Panc1 (cell line): ENCODE data around the gene KCTD14. TPM values are rescaled to one million over a fixed set of nuclear protein-coding genes. Genes with fewer than 3 reads are reported as not detected.
"Not testable (repeated sequence)": the region's sequence is repeated elsewhere in the genome, so short reads cannot be mapped to it uniquely, and the experiment has no call there.

Experiments
- ATAC-seq: fragments of 200-7000 bp; cut with Tn5 transposase; 2 replicates; pipeline ENCODE4 v1.9.1; 2020; ENCODE audit warnings: mild to moderate bottlenecking, moderate library complexity
- BruUV-seq: library from RNA; stranded (reverse); fragments of 400-500 nt; replicated peaks from 2 replicates; lab custom pipeline; 2021; lab: Mats Ljungman, UMichigan
- CTCF ChIA-PET: fragments of 300-600 bp; sonication (Branson Sonifier 250); formaldehyde crosslinking; loops from one replicate; lab custom pipeline; 2022; ENCODE audit warnings: antibody characterized with exemption; lab: Charles Lee
- POLR2A ChIA-PET: fragments of 300-600 bp; sonication (Branson Sonifier 250); formaldehyde crosslinking; loops from one replicate; lab custom pipeline; 2022; ENCODE audit warnings: antibody characterized with exemption; lab: Charles Lee
- DNase-seq: peaks from one replicate; pipeline ENCODE4 v3.0.0-alpha.2; 2010; ENCODE audit warnings: low read depth, low spot score
- H3K27ac ChIP-seq: 2 replicates; pipeline ENCODE4 v1.5.1; 2011; ENCODE audit warnings: mild to moderate bottlenecking, low read length, inconsistent platforms
- H3K27me3 ChIP-seq: fragments of 200-500 bp; sonication (Bioruptor generic); 2 replicates; pipeline ENCODE4 v1.6.0; 2014; ENCODE audit warnings: low read length, inconsistent platforms; ENCODE audit not compliant: control insufficient read depth, insufficient read depth
- H3K36me3 ChIP-seq: fragments of 200-500 bp; sonication (Bioruptor generic); 2 replicates; pipeline ENCODE4 v1.5.1; 2014; ENCODE audit warnings: inconsistent platforms, mild to moderate bottlenecking, low read length, moderate library complexity; ENCODE audit not compliant: control insufficient read depth, insufficient read depth
- H3K4me1 ChIP-seq: 2 replicates; pipeline ENCODE4 v1.5.1; 2011; ENCODE audit warnings: inconsistent platforms, mild to moderate bottlenecking, low read length, moderate library complexity; ENCODE audit not compliant: control insufficient read depth, insufficient read depth
- H3K4me3 ChIP-seq, 2 experiments: 2 replicates each; pipeline ENCODE4 v1.5.1; 2011 to 2012; ENCODE audit warnings: low read depth in 2 of 2, low read length in 2 of 2, mild to moderate bottlenecking in 2 of 2, inconsistent platforms in 1 of 2, moderate library complexity in 1 of 2
- H3K9me3 ChIP-seq: fragments of 200-500 bp; sonication (Bioruptor generic); 2 replicates; pipeline ENCODE4 v1.5.1; 2014; ENCODE audit warnings: low read depth, mild to moderate bottlenecking, inconsistent platforms, low read length, moderate library complexity; ENCODE audit not compliant: control insufficient read depth, insufficient read depth
- POLR2AphosphoS5 ChIP-seq: IDR thresholded peaks from 2 replicates; pipeline ENCODE4 v1.6.1; 2012; ENCODE audit warnings: mild to moderate bottlenecking, low read depth, low read length, moderate library complexity
- SIN3A ChIP-seq: IDR thresholded peaks from 2 replicates; pipeline ENCODE4 v1.6.1; 2012; ENCODE audit warnings: low read depth, mild to moderate bottlenecking, low read length, moderate library complexity, borderline replicate concordance; ENCODE audit not compliant: insufficient read depth
- TCF7L2 ChIP-seq: IDR thresholded peaks from 2 replicates; pipeline ENCODE4 v1.6.1; 2011; ENCODE audit warnings: mild to moderate bottlenecking, low read depth, low read length, inconsistent platforms
- in situ Hi-C: cut with HindIII; loops from 2 replicates; pipeline ENCODE4 v1.10.0; 2016; ENCODE audit warnings: low sequenced_read_pairs, low pct_unique_long_range_greater_than_20kb
- intact Hi-C: fragments of 100-400 bp; cut with micrococcal nuclease; formaldehyde crosslinking; loops from one replicate; pipeline ENCODE4 v1.10.0; 2022; ENCODE audit not compliant: unreplicated experiment
- total RNA-seq: library from RNA; stranded (reverse); gene quantifications from one replicate; pipeline ENCODE4 v1.2.1, GENCODE V29; 2021; ENCODE audit not compliant: unreplicated experiment
- TF ChIP-seq, protein P1 (sequence below), 2 experiments: IDR thresholded peaks; 2 replicates each; pipeline ENCODE4 v1.6.1; 2011 to 2012; ENCODE audit warnings: low read depth in 2 of 2, control low read depth in 1 of 2, low read length in 1 of 2, mild to moderate bottlenecking in 1 of 2, moderate library complexity in 1 of 2; ENCODE audit not compliant: insufficient read depth in 1 of 2
- TF ChIP-seq, protein P2 (sequence below): fragments of 450-650 bp; IDR thresholded peaks from 2 replicates; pipeline ENCODE4 v1.5.1; 2017; ENCODE audit warnings: mild to moderate bottlenecking

KCTD14 gene
- total RNA-seq, 1 experiment from 2014 or later = 19.3 TPM

DNA sequence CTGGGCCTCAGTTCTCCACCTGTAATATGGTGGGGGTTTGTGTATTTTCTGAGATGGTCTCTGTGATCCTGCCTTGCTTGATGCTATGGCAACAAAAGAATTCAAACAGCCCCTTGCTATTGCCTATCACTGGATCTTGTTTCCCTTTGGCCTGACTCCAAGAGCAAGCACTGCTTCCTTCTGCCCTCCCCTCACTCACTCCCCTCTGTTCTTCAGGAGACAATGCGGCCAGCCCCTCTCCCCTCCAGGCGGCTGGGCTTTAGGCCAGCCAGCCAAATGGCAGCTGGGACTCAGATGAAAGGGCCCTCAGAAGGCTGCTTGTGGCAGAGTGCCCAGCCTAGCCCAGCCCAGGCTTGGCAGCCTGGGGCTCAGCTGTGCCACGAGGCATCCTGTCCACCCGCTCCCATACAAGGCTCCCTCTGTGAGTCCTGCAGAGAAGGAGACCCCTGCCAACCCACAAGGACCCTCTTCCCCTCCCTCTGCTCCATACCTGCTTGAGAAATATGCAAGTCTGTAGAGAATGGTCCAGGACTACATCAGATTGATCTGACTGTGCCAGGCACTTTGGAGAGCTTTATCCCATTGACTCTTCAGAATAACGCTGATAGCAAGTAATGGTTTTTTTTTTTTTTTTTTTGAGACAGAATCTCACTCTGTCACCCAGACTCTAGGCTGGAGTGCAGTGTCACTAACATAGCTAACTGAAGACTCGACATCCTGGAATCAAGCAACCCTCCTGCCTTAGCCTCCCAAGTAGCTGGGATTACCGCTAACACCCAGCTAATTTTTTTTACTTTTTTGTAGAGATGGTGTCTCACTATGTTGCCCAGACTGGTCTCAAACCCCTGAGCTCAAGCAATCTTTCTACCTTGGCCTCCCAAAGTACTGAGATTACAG, 7.6 kb upstream of the KCTD14 start:
- no peak for TF ChIP-seq SIN3A
- peak; percentile 96 for TF ChIP-seq TCF7L2
- TF ChIP-seq, protein P1, sequence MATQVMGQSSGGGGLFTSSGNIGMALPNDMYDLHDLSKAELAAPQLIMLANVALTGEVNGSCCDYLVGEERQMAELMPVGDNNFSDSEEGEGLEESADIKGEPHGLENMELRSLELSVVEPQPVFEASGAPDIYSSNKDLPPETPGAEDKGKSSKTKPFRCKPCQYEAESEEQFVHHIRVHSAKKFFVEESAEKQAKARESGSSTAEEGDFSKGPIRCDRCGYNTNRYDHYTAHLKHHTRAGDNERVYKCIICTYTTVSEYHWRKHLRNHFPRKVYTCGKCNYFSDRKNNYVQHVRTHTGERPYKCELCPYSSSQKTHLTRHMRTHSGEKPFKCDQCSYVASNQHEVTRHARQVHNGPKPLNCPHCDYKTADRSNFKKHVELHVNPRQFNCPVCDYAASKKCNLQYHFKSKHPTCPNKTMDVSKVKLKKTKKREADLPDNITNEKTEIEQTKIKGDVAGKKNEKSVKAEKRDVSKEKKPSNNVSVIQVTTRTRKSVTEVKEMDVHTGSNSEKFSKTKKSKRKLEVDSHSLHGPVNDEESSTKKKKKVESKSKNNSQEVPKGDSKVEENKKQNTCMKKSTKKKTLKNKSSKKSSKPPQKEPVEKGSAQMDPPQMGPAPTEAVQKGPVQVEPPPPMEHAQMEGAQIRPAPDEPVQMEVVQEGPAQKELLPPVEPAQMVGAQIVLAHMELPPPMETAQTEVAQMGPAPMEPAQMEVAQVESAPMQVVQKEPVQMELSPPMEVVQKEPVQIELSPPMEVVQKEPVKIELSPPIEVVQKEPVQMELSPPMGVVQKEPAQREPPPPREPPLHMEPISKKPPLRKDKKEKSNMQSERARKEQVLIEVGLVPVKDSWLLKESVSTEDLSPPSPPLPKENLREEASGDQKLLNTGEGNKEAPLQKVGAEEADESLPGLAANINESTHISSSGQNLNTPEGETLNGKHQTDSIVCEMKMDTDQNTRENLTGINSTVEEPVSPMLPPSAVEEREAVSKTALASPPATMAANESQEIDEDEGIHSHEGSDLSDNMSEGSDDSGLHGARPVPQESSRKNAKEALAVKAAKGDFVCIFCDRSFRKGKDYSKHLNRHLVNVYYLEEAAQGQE (IDR thresholded peaks at IDR 0.05; ENCODE audit: insufficient read depth in 1 of 2, low read depth in 2 of 2, low read length in 1 of 2) = no peak
- H3K36me3 ChIP-seq = no peaks in the 10 kb centered on the region
- in situ Hi-C loops = no loop called here
- H3K4me3 ChIP-seq = no peak overlapping the region
- peak; percentile 69 for ATAC-seq
- no TSS peak for BruUV-seq
- intact Hi-C loops = no loop called here
- H3K27ac ChIP-seq = no peak overlapping the region
- H3K27me3 ChIP-seq = no peaks in the 10 kb centered on the region
- CTCF ChIA-PET = interaction anchor here (0.6 to 0.8 kb wide), 4 partner anchors 10 to 534 kb away, joined by 3 to 5 read pairs (median 4); no protein-coding TSS in a partner anchor
- peaks cover 10% of the 10 kb centered on the region; the same call in 1 of the 2 replicates for H3K4me1 ChIP-seq
- no peak for DNase-seq
- H3K9me3 ChIP-seq = no peaks in the 10 kb centered on the region
- POLR2A ChIA-PET = interaction anchor here (0.6 kb wide), 1 partner anchor 107 kb away, joined by 8 read pairs; no protein-coding TSS in a partner anchor

DNA sequence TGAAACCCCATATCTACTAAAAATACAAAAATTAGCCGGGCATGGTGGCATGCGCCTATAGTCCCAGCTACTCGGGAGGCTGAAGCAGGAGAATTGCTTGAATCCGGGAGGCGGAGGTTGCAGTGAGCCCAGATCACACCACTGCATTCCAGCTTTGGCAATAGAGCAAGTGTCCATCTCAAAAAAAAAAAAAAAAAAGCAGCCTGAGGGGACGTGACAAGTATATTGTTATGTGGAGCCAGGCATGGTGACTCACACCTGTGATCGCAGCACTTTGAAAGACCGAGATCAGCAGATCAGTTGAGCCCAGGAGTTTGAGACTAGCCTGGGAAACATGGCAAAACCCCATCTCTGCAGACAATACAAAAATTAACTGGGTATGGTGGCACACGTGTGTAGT, 5.3 kb upstream of the KCTD14 start:
- ChIA-PET POLR2A (interaction anchor here (0.6 kb wide), 1 partner anchor 209 kb away, joined by 13 read pairs; no protein-coding TSS in a partner anchor), CTCF (interaction anchor here (0.6 kb wide), 1 partner anchor 9 kb away, joined by 5 read pairs; no protein-coding TSS in a partner anchor)
- peaks cover 10% of the 10 kb centered on the region; the same call in 1 of the 2 replicates for H3K4me1 ChIP-seq
- DNase-seq, H3K27ac ChIP-seq, BruUV-seq, H3K27me3 ChIP-seq, H3K9me3 ChIP-seq, intact Hi-C loops, H3K36me3 ChIP-seq, H3K4me3 ChIP-seq, in situ Hi-C loops: not testable (repeated sequence)
- peak; percentile 71 for ATAC-seq

DNA sequence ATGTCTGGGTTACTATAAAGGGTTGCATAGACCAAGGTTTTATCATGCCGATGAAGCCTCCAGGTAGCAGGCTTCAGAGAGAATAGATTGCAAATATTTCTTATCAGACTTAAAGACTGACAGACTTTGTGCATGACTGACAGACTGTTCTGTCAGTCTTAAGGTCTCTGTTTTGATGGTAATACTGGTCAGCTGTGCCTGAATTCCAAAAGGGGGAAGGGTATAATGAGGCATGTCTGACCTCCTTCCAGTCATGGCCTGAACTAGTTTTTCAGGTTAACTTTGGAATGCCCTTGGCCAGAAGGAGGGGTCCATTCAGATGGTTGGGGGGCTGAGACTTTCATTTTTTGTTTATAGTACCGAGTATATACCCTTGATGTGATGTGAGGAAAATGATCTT, 4.7 kb upstream of the KCTD14 start:
- intact Hi-C loops = no loop called here
- ChIA-PET POLR2A (interaction anchor here (0.6 kb wide), 1 partner anchor 209 kb away, joined by 13 read pairs; no protein-coding TSS in a partner anchor), CTCF (no interaction called here)
- H3K9me3 ChIP-seq = no peaks in the 10 kb centered on the region
- DNase-seq = no peak
- BruUV-seq = no TSS peak
- H3K4me1 ChIP-seq = peaks cover 10% of the 10 kb centered on the region; the same call in 1 of the 2 replicates
- TF ChIP-seq, protein P2, sequence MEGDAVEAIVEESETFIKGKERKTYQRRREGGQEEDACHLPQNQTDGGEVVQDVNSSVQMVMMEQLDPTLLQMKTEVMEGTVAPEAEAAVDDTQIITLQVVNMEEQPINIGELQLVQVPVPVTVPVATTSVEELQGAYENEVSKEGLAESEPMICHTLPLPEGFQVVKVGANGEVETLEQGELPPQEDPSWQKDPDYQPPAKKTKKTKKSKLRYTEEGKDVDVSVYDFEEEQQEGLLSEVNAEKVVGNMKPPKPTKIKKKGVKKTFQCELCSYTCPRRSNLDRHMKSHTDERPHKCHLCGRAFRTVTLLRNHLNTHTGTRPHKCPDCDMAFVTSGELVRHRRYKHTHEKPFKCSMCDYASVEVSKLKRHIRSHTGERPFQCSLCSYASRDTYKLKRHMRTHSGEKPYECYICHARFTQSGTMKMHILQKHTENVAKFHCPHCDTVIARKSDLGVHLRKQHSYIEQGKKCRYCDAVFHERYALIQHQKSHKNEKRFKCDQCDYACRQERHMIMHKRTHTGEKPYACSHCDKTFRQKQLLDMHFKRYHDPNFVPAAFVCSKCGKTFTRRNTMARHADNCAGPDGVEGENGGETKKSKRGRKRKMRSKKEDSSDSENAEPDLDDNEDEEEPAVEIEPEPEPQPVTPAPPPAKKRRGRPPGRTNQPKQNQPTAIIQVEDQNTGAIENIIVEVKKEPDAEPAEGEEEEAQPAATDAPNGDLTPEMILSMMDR = no peak
- no peak for TF ChIP-seq POLR2AphosphoS5
- TF ChIP-seq, protein P1 (IDR thresholded peaks at IDR 0.05; ENCODE audit: insufficient read depth in 1 of 2, low read depth in 2 of 2, low read length in 1 of 2) = no peak
- no peak for TF ChIP-seq TCF7L2
- no peak for TF ChIP-seq SIN3A
- H3K27ac ChIP-seq = no peak overlapping the region
- no peak for ATAC-seq
- in situ Hi-C loops = no loop called here
- H3K27me3 ChIP-seq = no peaks in the 10 kb centered on the region
- H3K4me3 ChIP-seq = no peak overlapping the region
- H3K36me3 ChIP-seq = no peaks in the 10 kb centered on the region
